ENCODE measurements around the gene TOP1. TPM values are rescaled to one million over a fixed set of nuclear protein-coding genes. Genes with fewer than 3 reads are reported as not detected.
A peak's percentile ranks its signal among the peaks of the same experiment; 100 is the strongest.

Gene TOP1
- 10 to 100 TPM; 19.7 to 21.2 TPM for total RNA-seq

- Histone ChIP-seq H3K27ac (peak within 1 kb of the TSS; percentile 92 to 98), H3K27me3 (no peaks in the 10 kb centered on the region), H3K9me3 (no peaks in the 10 kb centered on the region), H3K4me3 (peak within 1 kb of the TSS; percentile 71 to 86), H3K4me1 (peaks cover 0 to 44% of the 10 kb centered on the region in 2 donors), H3K36me3 (no peaks in the 10 kb centered on the region)
- TF ChIP-seq CTCF (IDR thresholded peaks at IDR 0.05), result no peak
- peak; percentile 100 for DNase-seq (ENCODE audit: low spot score)
These were observed at the start of gene TOP1 for GRCh38 chr20:41028359-41029149. TSS of gene TOP1 (plus strand) at chr20:41028822. CDS start at chr20:41029068, 246 bp downstream.

- Histone ChIP-seq H3K4me3 (no peak overlapping the region), H3K4me1 (no peaks in the 10 kb centered on the region), H3K27me3 (no peaks in the 10 kb centered on the region), H3K9me3 (peaks cover 0 to 24% of the 10 kb centered on the region in 2 donors), H3K36me3 (no peaks in the 10 kb centered on the region), H3K27ac (no peak overlapping the region)
- no peak for DNase-seq (ENCODE audit: low spot score)
- TF ChIP-seq CTCF (IDR thresholded peaks at IDR 0.05), result no peak
These were observed 49.4 kb upstream of the TOP1 start for GRCh38 chr20:40979247-40979646.

GRCh38 chr20:40980106-40980827 is 48.4 kb upstream of the TOP1 start:
- Histone ChIP-seq H3K36me3 (no peaks in the 10 kb centered on the region), H3K4me1 (no peaks in the 10 kb centered on the region), H3K9me3 (peaks cover 0 to 24% of the 10 kb centered on the region in 2 donors), H3K27me3 (no peaks in the 10 kb centered on the region), H3K27ac (no peak overlapping the region), H3K4me3 (no peak overlapping the region)
- DNase-seq (ENCODE audit: low spot score), result no peak
- TF ChIP-seq CTCF (IDR thresholded peaks at IDR 0.05), result no peak

GRCh38 chr20:40980828-40981310 is 47.8 kb upstream of the TOP1 start:
- Histone ChIP-seq H3K4me1 (no peaks in the 10 kb centered on the region), H3K9me3 (peaks cover 0 to 24% of the 10 kb centered on the region in 2 donors), H3K27ac (no peak overlapping the region), H3K36me3 (no peaks in the 10 kb centered on the region), H3K27me3 (no peaks in the 10 kb centered on the region), H3K4me3 (no peak overlapping the region)
- DNase-seq (ENCODE audit: low spot score), result no peak
- TF ChIP-seq CTCF (IDR thresholded peaks at IDR 0.05), result no peak

DNA sequence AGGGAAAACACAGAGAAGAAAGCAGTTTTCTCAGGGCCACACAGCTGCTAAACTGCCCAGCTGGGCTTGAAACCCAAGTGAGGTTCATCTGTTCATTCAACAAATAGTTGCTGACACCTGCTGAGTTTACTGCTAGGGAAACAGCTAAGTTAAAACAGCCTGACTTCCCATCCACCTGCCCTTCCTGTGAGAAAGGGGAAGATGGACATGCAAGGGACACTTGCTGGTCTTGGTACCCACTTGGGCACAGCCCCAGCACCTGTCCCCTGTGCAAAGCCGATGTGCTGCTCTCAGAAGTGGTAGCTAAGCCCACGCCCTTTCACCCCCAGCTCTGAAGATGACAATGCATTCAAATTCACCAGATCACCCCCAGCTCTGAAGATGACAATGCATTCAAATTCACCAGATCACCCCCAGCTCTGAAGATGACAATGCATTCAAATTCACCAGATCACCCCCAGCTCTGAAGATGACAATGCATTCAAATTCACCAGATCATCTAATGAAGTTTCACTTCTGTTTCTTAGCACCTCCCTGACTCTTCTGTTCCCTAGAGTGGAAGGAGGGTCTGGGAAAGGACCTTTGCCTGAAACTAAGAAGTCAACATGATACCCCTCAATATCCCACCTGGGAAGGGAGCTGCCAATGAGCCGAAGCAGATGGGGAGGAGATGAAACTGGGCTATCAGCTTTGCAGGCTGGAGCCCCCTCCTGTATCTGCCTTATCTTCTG is 46.0 kb upstream of the TOP1 start:
- no peaks in the 10 kb centered on the region for H3K4me1 ChIP-seq
- H3K9me3 ChIP-seq, result peaks cover 0 to 12% of the 10 kb centered on the region in 2 donors
- DNase-seq (ENCODE audit: low spot score), result no peak

More for the DNA sequence above, 46.0 kb upstream of the TOP1 start:
- Histone ChIP-seq H3K27ac (no peak overlapping the region), H3K27me3 (no peaks in the 10 kb centered on the region), H3K4me3 (no peak overlapping the region), H3K36me3 (no peaks in the 10 kb centered on the region)
- TF ChIP-seq CTCF (IDR thresholded peaks at IDR 0.05), result no peak
